HG03280 (cell line): ENCODE data around the gene POU2AF1.
"Not testable (repeated sequence)": the region's sequence is repeated elsewhere in the genome, so short reads cannot be mapped to it uniquely, and the experiment has no call there.

Experiments
- ATAC-seq: cut with Tn5 transposase; IDR thresholded peaks from one replicate; pipeline ENCODE4 v1.9.1; 2021; ENCODE audit warnings: mild to moderate bottlenecking, moderate library complexity; ENCODE audit not compliant: unreplicated experiment

POU2AF1 gene

DNA sequence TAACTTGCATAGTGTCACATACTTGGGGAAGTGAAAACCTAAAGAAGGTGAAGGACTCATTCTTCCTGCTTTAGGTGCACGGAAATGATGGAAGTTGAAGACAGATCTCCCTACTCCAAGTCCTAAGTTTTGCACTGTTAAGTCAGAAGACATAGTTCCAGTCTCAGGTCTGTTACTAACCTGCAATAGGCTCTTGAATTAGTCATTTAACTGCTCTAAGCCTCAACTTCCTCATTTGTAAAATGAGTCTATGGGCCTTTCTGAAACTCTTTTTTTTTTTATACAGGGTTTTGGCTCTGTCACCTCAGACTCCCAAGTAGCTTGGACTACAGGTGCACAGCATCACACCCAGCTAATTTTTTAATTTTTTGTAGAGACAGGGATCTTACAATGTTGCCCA lies 30.8 kb upstream of the POU2AF1 start:
- ATAC-seq: peak; percentile 74

DNA sequence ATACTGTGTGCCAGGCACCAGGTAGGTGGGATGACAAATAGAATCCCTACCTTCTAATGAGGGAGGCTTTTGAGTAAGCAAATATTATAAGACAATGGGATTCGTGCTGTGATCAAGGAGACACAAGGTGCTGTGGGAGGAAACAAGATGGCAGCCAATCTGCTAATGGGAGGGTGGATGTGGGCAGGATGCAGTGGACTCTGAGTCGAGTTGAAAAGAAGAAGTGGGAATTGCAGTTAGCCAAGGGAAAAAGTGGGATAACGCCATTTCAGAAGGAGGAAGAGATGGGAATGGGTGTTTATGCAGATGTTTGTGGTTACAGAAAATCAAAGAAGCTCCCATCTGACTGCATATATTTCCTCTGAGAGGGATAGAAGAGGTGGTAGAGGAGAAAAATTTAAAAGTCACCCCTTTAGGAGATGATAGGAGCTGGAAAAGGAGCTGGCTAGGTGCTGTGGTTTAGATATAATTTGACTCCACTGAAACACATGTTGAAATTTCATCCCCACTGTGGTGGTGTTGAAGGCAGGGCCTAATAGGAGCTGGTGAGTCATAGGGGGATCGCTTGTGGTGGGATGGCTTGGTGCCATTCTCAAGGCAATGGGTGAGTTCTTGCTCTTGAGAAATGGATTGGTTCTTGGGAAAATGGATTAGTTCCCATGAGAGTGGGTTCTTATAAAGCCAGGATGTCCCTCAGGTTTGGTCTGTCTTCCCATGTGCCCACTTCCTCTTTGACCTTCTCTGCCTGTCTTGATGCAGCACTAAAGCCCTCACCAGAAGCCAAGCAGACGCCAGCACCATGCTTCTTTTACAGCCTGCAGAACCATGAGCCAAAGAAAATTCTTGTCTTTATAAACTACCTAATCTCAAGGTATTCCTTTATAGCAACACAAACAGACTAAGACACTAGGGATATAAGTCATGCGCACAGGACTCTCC lies 30.0 kb upstream of the POU2AF1 start:
- ATAC-seq: peak; percentile 28

DNA sequence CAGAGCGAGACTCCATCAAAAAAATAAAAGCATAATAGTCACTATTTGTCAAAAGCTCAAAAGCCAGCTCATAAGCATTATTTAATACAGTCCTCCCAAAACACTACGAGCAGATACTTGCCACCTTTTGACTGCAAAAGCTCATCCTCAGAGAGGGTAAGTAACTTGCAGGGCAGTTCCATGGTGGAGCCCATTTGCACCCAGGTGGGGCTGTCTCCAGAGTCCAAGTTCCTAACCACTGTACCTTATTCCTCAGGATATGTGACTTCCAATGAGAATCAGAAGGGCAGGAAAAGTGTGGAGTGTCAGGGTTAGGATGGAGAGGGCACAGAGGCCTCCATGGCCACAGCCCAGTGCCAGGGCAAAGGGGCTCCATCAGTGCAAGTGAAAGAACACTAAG lies 28.6 kb upstream of the POU2AF1 start:
- no peak for ATAC-seq

DNA sequence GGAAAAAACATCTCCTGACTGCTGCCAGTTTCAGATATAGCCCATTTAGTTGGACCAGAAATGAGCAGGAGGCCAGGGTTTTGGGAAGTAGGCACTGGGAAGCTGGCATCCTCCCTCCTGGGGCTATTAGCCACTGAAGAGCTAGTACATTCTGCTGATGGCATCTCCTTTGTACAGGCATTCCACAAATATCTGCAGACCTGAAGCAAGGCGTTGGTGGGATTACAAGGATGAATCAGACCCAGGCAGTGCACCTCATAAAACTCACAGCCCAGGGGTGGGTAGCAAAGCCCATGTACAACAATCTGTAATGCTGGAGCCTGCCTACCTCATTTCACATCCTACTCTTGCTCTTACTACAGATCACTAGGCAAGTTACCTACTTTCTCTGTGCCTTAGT lies 27.5 kb upstream of the POU2AF1 start:
- no peak for ATAC-seq

DNA sequence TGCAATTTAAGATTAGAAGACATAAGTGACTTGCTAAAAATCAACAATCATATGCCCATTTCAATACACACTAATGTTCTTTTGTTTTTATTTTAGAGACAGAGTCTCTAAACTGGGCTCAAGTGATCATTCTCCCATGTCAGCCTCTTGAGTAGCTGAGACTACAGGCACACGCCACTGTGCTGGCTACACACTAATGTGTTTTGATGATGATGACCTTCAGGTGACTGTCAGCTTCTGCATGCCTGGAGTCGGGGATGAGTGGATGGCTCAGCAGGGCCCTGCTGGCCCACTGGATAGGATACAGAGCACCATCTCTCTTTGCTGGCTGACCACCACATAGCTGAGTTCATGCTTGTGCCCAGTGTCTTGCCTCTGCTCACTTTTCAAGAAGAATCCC lies 27.0 kb upstream of the POU2AF1 start:
- no peak for ATAC-seq

DNA sequence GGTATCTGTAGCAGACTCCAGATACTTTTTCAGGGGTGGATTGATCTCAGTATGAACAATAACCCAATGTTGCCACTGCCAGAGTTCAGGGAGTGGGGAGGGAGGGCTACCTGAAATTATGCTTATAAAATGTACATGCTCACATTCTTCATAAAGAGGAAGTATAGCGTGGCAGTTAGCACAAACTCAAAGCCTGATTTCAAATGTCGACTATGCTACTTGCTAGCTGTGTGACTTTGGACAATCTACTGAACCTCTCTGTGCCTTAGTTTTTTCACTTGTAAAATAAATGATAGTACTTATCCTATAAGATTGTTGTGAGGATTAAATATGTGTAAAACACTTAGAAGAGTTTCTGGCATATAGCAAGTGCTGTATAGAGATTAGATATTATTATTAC lies 26.5 kb upstream of the POU2AF1 start:
- ATAC-seq: no peak

DNA sequence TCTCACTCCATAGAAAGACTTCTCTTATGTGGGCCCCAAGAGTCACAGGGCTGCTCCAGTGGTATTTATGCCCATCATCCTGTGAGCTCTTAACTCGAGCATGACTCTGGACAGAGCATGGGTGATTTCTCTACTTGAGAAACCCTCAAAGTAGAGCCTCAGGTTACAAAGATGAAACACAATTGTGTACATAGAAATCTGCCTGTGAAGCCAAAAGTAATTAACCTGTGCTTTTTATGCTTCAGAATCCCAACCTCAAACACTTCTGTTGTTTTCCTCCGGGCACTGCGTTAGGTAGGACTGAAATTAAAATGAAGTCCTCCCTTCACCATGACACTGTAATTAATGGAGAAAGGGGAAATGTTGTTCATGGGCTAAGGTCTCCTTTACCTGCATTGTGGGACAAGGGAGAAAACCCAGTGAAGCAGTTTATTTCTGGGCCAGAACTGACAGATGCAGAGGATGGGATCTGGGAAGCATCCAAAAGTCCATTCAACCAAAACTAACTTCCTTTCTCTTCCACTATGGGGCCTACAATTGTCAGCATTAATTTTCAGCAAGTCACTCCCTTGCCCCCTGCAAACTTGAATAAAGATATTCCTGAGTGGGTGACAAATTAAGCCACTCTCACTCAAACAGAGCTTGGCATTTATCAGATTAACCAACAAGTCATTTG lies 24.1 kb upstream of the POU2AF1 start:
- no peak for ATAC-seq

DNA sequence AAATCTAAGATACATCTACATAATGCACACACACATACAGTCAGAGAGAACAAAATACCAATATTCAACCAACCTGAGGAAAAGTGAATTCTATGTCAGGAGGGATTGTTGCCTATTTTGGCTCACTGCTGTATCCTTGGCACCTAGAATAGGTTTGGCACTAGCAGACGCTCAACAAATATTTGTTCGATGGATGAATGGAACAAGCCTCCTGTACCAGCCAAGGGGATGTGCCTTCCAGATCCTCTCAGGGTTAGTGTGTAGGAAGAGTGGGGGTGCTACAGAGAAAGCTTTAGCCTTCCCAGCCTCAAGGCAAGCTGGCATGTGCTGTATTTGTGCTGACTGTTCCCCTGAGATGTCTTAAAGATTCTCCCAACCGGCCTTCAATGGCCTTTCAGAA lies 23.3 kb upstream of the POU2AF1 start:
- no peak for ATAC-seq

DNA sequence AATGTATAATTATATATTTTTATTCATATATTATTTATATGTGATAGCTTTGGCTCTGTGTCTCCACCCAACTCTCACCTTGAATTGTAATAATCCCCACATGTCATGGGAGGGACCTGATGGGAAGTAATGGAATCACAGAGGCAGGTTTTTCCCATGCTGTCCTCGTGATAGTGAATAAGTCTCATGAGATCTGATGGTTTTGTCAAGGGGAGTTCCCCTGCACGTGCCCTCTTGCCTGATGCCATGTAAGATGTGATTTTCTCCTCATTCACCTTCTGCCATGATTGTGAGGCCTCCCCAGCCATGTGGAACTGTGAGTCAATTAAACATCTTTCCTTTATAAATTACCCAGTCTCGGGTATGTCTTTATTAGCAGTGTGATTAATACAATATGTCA lies 22.9 kb upstream of the POU2AF1 start:
- ATAC-seq: not testable (repeated sequence)

DNA sequence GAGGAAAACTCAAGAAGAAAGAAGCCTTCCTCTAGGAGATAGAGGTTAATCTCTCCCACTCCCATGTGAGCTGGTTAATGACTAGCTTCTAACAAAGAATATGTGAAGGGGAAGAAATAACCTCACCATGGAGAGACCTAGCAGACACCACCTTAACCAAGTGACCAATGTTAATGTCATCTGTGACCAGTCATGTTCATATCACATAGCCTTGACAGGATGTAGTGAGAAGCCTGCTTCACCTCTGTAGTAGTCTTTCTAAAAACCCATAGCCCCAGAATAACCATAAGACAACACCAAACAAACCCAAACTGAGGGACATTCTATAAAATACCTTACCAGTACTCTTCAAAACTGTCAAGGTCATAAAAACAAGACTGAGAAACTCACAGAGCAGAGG lies 21.5 kb upstream of the POU2AF1 start:
- no peak for ATAC-seq

DNA sequence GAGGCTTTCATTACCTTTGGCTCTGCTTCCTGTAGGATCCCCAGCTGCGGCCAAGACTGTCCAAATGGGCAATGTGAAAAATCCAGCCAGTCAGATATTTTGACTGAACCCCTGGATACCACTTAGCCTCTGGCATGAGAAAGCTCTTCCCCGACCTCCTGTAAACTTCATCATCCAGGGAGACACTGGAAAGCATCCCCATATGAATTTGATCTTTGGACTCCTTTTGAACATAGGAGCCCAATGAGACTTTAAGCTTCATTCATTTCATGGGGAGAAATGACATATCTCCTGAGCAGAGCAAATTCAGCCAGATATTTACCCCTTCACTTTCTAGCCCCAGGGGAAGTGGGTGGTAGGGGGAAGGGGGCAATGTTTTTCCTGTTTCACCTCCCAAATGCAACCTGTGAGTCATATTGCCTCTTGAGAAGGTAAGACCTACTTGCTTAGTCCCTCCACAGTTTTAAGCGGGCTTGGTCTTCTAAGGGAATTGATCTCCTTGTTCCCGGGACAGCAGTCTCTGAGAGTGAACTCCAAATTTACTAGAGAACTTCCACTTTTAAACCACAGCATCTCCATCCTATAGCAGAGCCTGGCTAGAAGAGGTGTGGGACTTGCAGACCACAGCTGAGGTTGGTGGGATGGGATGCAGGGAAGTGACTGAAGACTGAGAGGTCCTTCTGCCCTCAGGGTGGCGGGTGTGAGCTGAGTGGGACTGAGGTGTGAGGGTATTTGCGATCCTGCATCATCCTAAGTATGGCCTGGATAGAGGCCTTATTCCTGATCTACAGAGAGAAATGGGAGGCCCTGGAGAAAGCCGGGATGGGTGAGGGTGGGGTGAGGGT lies 20.3 kb upstream of the POU2AF1 start:
- no peak for ATAC-seq

DNA sequence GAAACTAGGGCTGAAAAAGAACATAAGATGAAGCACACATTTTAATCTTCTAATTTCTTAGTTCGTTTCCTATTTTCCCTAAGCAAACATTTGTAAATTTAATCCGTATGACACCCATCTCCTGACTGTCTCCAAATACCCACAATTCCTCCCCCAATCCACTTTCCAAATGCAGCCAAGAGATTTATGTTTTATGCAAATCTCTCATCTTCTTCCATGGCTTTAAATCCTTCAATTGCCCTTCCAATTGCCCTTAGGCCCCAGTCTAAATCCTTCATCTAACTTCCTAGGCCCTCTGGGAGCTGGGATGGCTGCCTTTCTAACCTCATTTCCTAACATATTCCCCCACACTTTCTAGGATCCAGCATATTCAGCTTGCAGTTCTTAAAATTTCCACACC lies 18.0 kb upstream of the POU2AF1 start:
- ATAC-seq: no peak

DNA sequence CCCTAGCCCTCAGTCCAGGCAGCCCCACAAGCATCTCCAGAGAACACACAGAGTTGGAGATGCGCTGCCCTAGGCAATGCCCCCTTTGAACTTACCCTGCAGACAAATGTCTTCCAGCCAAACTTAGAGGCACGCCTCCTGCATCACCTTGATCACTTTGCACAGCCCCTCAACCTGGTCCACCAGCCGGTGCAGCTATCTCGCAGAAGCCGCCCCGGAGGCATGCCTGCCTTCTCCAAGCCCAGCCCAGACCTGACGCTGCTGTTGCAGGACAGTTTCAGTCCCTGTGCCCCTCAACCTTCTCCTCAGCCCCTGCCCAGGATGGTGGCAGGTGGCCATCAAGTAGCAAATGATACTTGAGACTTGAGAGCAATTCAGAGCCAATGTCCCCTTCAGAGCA lies 16.7 kb upstream of the POU2AF1 start:
- no peak for ATAC-seq

DNA sequence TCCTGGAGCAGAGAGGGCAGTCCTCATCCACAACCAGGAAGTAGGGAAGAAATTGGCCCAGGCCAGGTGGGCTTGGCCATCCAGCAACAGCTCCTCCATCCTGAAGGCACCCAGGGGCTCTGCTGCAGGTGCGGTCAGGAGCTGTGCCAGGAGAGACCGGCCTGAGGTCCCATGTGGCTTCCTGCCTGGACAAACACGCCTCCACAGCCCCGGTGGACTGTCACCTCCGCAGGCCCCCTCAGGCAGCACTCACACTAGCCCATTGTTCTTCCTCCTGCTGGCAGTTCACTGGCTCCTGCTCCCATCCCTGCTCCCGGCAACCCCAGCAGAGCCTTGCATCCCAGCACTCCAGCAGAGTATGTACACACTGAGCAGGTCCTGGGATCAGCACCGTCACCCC lies 16.0 kb upstream of the POU2AF1 start:
- ATAC-seq: no peak

DNA sequence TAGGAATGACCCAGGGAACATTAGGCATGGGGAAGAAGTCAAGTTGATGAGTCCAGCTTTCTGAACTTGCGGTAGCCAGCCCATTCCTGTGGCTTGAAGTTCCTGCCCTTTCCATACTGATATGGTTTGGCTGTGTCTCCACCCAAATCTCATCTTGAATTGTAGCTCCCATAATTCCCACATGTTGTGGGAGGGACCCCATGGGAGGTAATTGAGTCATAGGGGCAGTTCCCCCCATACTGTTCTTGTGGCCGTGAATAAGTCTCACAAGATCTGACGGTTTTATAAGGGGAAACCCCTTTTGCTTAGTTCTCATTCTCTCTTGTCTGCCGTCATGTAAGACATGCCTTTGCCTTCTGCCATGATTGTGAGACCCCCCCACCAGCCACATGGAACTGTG lies 15.1 kb upstream of the POU2AF1 start:
- not testable (repeated sequence) for ATAC-seq

DNA sequence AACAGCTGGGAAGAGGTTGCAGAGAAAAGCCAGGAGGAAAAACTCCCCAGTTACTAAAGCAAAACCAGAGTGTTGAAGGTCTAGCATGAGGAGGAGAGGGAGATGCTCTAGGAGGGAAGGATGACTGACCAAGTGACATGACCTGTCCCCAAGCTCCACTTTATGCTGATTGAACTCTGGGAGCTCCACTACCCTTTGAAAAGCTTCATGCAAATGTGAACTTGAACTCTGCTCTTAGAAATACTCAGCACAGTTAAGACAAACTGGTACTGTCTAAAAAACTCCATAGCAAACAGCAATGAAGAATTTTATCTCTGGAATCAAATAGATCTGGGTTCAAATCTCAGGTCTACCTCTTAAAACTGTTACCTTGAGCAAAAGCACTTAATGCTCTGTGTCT lies 14.5 kb upstream of the POU2AF1 start:
- no peak for ATAC-seq

DNA sequence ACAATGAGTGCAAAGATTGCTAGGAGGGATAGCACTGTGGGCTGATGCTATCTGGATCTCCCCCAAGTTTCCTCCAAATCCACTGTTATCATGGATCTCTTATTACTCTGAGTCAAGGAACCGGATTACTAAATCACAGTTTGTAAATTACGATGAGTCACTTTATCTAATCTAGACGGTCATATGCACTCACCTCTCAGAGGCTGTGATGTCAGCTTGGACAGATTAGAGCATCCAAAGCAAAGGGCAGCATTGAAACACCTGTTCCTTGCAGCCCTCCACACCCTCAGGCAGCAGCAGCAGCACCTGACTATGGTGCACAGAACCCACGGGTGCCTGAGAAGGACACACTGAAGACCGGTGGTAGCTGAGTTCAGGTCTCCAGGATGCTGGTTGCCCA lies 14.0 kb upstream of the POU2AF1 start:
- ATAC-seq: no peak

DNA sequence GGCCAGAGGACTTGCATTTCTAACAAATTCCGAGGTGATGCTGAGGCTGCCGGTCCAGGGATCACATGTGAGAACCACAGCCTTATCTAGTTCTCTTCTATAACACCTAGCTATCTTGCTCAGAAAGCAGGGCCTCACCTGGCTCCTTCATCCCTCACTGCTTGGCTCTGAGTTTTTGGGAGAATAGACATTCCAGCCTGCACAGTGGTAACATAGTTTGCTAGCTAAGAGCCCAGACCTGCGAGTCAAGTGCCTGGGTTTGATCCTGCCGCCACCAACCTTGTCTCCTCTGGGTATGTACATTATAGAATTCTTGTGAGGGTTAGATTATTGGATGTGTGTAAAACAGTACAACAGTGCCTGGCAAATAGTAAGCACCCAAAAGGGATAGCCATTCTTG lies 13.5 kb upstream of the POU2AF1 start:
- ATAC-seq: no peak

DNA sequence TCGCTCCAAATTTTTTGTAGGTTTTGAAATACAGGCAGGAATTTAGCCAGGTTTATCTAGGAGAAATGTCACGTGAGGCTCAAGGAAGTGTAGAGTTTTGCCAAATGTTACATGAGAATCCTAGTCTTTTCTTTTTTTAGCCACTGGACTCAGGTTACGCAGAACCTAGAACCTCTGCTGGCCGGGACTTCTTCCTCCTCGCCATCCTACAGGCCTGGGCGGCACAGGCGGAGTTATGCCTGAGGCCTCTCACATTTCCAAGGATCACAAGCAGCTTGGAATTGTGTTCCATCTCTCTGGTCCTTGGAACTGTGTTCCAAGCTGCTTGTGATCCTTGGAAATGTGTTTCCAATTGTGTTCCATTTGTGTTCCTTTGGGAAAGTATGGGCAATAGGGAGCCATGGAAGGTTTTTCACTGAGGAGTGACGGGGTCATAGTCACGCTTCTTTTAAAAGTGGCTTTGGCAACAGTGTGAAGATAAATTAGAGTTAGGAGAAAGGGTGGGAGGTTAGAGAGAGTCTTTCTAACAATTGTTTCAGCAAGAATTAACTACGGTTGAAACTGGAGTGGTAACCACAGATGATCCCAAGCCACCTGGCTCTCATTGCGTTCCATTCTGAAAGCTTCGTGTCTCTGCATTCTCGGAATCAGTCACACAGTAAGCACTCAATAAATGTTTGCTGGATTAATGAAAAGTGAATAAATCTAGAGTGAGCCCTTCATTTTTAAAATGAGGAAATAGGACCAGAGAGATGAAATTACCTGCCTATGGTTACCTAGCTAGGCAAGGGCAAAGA lies 12.5 kb upstream of the POU2AF1 start:
- no peak for ATAC-seq

DNA sequence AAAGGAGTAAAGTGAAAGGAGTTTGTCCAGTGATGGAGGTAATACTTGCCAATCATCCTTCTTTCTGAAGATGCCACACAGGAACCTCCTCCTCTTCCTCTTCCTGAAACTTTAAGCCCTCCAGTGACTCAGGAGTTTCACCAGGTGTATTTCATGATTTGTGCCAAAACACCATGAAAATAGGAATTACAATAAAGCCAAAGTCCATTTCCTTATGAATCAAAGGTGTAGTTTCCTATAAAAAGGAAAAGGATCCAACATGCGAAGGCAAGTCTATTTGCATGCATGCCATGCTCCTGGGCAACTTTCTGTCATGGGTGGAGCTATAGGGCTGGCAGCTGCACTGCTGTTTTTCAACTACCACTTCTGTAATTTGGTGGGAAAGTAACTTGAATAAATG lies 9.8 kb upstream of the POU2AF1 start:
- no peak for ATAC-seq

DNA sequence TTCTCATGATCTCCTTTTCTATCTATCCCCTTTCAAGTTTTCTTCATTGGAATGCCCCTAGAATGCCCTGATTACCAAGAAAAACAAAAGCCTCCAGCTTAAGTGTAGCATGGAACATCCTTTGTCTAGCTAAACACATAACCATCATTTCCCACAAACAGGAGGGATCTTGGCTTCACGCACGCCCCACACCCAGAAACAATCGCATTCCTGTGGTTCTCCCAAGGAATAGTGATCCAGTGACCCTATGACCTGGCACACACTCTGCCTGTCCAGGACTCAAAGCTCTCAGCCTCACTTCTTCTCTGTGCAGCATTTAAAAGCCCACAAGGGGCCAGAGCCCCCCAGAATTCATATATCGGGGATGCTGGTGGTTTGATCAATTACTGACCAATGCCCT lies 9.3 kb upstream of the POU2AF1 start:
- ATAC-seq: no peak
